OCI-LY7 (cell line): ENCODE data around the gene COPS8.

Experiments used
- CTCF ChIP-seq: fragments of 200-600 bp; sonication (generic); conservative IDR thresholded peaks from 2 replicates; pipeline ENCODE4 v1.5.1; 2014; ENCODE audit warnings: mild to moderate bottlenecking, antibody characterized with exemption, low read length, moderate library complexity, mixed read lengths
- EZH2phosphoT487 ChIP-seq: fragments of 200-600 bp; sonication (generic); IDR thresholded peaks from 2 replicates; pipeline ENCODE4 v1.6.1; 2018; ENCODE audit warnings: low read depth, borderline replicate concordance, mild to moderate bottlenecking, mixed run types, antibody characterized with exemption, low read length, moderate library complexity, mixed read lengths

- TF ChIP-seq CTCF (no peak), EZH2phosphoT487 (no peak)
Measured at GRCh38 chr2:237128845-237129592, 43.3 kb downstream of the COPS8 start.
